ENCODE measurements around the gene SSBP4. TPM values are rescaled to one million over a fixed set of nuclear protein-coding genes. Genes with fewer than 3 reads are reported as not detected.

The SSBP4 gene
- total RNA-seq, 4 donors from 2014 or later: 23.7 to 48.1 (median 26.1) TPM

GRCh38 chr19:18442941-18443340, 23.7 kb downstream of the SSBP4 start:
- no peak for DNase-seq
- H3K27me3 ChIP-seq: peaks cover 0 to under 1% (median 0%) of the 10 kb centered on the region in 4 donors
- H3K36me3 ChIP-seq: peaks cover 29 to 53% (median 34%) of the 10 kb centered on the region in 3 donors
- no peak overlapping the region for H3K27ac ChIP-seq
- H3K9me3 ChIP-seq: no peaks in the 10 kb centered on the region
- H3K4me3 ChIP-seq: no peak overlapping the region
- intact Hi-C loops (cut with DNase I): no loop called here
- WGBS, 2 donors: 85 to 97% methylated on average over 5 to 7 of the region's 12 CpGs
- H3K4me1 ChIP-seq: peaks cover 7 to 21% (median 20%) of the 10 kb centered on the region in 3 donors
- TF ChIP-seq CTCF (IDR thresholded peaks at IDR 0.05) (no peak), POLR2A (IDR thresholded peaks at IDR 0.05) (no peak)

- intact Hi-C loops (cut with DNase I): no loop called here
- H3K9me3 ChIP-seq: no peaks in the 10 kb centered on the region
- H3K27ac ChIP-seq: no peak overlapping the region
- no peak overlapping the region for H3K4me3 ChIP-seq
- TF ChIP-seq CTCF (IDR thresholded peaks at IDR 0.05): no peak
- no peak for TF ChIP-seq POLR2A (IDR thresholded peaks at IDR 0.05)
- WGBS, 2 donors: 94 to 95% methylated on average over 4 to 5 of the region's 6 CpGs
- DNase-seq: no peak
- peaks cover 2 to 16% (median 16%) of the 10 kb centered on the region in 3 donors for H3K4me1 ChIP-seq
- H3K27me3 ChIP-seq: no peaks in the 10 kb centered on the region
- peaks cover 29 to 58% (median 39%) of the 10 kb centered on the region in 3 donors for H3K36me3 ChIP-seq
These were observed 24.2 kb downstream of the SSBP4 start for GRCh38 chr19:18443406-18443805.

GRCh38 chr19:18443831-18444230, 24.6 kb downstream of the SSBP4 start:
- TF ChIP-seq CTCF (IDR thresholded peaks at IDR 0.05) (no peak), POLR2A (IDR thresholded peaks at IDR 0.05) (no peak)
- H3K9me3 ChIP-seq: no peaks in the 10 kb centered on the region
- peaks cover 32 to 62% (median 43%) of the 10 kb centered on the region in 3 donors for H3K36me3 ChIP-seq
- intact Hi-C loops (cut with DNase I): no loop called here
- H3K4me1 ChIP-seq: peaks cover 0 to 12% (median 12%) of the 10 kb centered on the region in 3 donors
- no peak overlapping the region for H3K27ac ChIP-seq
- 83 to 89% methylated on average over 1 to 10 of the region's 11 CpGs for WGBS, 2 donors
- DNase-seq: no peak
- H3K4me3 ChIP-seq: no peak overlapping the region
- no peaks in the 10 kb centered on the region for H3K27me3 ChIP-seq

- no peak for DNase-seq
- no peak overlapping the region for H3K4me3 ChIP-seq
- intact Hi-C loops (cut with DNase I): no loop called here
- H3K27ac ChIP-seq: no peak overlapping the region
- WGBS, 2 donors: 87 to 90% methylated on average over 6 to 15 of the region's 19 CpGs
- TF ChIP-seq POLR2A (IDR thresholded peaks at IDR 0.05) (no peak), CTCF (IDR thresholded peaks at IDR 0.05) (no peak)
- no peaks in the 10 kb centered on the region for H3K9me3 ChIP-seq
- peaks cover 38 to 69% (median 48%) of the 10 kb centered on the region in 3 donors for H3K36me3 ChIP-seq
- H3K27me3 ChIP-seq: no peaks in the 10 kb centered on the region
- H3K4me1 ChIP-seq: peaks cover 0 to 5% (median 5%) of the 10 kb centered on the region in 3 donors
These were observed 25.3 kb downstream of the SSBP4 start for GRCh38 chr19:18444513-18444912.

GRCh38 chr19:18445262-18445948, 26.2 kb downstream of the SSBP4 start:
- intact Hi-C loops (cut with DNase I): no loop called here
- 57 to 82% methylated on average over 9 to 10 of the region's 15 CpGs for WGBS, 2 donors
- peaks cover 47 to 78% (median 57%) of the 10 kb centered on the region in 3 donors for H3K36me3 ChIP-seq
- no peak for DNase-seq
- H3K9me3 ChIP-seq: no peaks in the 10 kb centered on the region
- H3K27me3 ChIP-seq: no peaks in the 10 kb centered on the region
- H3K4me1 ChIP-seq: peaks cover 0 to under 1% (median 0%) of the 10 kb centered on the region in 3 donors
- TF ChIP-seq CTCF (IDR thresholded peaks at IDR 0.05) (no peak), POLR2A (IDR thresholded peaks at IDR 0.05) (no peak)
- H3K4me3 ChIP-seq: no peak overlapping the region
- H3K27ac ChIP-seq: no peak overlapping the region
